Measurements from ENCODE around the gene PHF21A.

The PHF21A gene

DNA sequence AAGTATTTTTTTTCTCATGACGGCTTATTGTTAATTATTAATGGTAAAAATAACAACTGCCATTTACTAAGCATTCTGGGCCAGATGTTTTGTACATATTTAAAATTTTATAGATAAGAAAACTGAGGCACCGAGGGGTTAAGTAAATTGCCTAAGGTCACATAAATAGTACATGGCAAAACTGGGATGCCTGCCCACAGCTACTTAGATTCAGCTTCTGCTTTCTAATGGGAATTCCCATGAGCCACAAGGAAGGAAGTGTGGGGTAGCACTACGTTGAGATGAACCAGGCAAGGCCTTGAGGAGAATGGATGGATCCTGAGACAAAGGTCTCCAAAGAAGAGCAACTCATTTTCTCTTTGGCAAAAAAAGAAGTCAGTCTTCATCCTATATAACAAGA, 11.9 kb upstream of the PHF21A start:
- no peak for TF ChIP-seq CTCF (IDR thresholded peaks at IDR 0.05; ENCODE audit: low read depth, low read length)
- no peak for DNase-seq (ENCODE audit: extremely low read depth, low read depth)

GRCh38 chr11:46130286-46130940, 9.2 kb upstream of the PHF21A start:
- no peak for TF ChIP-seq CTCF (IDR thresholded peaks at IDR 0.05; ENCODE audit: low read depth, low read length)

GRCh38 chr11:46129133-46129532, 7.9 kb upstream of the PHF21A start:
- no peak for DNase-seq (ENCODE audit: extremely low read depth, low read depth)
- no peak for TF ChIP-seq CTCF (IDR thresholded peaks at IDR 0.05; ENCODE audit: low read depth, low read length)

More at GRCh38 chr11:46130286-46130940, 9.2 kb upstream of the PHF21A start:
- no peak for DNase-seq (ENCODE audit: extremely low read depth, low read depth)

DNA sequence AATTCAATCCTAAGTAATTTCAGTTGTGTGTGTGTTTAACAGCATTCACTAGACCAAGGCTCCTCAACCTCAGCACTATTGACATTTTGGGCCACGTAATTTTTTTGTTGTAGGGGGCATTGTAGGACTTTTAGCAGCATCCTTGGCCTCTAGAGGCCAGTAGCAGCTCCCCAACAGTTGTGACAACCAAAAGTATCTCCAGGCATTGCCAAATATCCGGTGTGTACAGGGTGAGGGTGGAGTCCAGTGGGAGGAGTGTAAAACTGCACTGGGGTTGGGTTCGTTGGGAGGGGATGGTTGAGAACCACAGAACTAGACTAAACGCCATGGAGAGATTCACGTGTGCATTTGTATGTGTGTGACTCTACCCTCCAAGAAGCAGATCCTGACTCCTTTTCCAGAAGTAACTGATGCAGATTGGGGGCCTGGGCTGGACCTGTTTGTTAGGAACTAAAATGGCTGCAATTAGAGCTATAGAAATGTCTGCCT, 5.9 kb upstream of the PHF21A start:
- DNase-seq (ENCODE audit: extremely low read depth, low read depth): no peak
- TF ChIP-seq CTCF (IDR thresholded peaks at IDR 0.05; ENCODE audit: low read depth, low read length): peak; percentile 44

- DNase-seq (ENCODE audit: extremely low read depth, low read depth): no peak
- no peak for TF ChIP-seq CTCF (IDR thresholded peaks at IDR 0.05; ENCODE audit: low read depth, low read length)
Measured at GRCh38 chr11:46125284-46125683, 4.0 kb upstream of the PHF21A start.

DNA sequence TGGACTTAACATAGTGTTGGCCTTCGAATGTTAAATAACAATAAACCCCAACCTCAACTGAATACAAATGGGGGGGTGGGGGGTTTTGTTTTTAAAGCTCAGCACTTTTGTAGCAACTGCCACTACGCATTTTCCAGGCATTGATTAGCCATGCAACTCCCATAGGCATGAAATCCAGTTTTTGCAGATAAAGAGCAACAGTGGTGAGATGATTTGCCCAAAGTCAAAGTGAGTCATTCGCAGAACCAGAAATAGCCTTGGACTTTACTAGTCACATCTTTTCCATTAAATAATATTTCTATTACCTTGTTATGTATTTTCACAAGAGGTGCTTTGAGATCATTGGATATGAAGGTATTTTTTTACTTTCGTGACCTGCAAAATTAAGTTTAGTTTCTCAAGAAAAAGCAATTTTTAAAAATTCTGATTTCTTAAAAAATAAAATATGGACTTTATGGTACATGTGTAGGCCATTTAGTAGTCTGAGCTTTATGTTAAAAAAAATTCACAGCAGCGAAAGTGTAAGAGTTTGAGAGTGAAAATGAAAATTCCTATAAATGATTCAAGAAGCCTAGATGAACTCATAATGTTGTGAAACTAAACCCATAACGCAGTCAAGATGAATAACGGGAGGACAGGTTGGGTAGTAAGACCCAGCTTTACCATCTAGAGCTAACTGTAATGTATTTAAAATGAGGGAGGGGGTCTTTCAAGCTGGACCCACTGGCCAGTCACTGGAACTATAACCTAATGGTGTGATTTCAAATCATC, 1.9 kb upstream of the PHF21A start:
- TF ChIP-seq CTCF (IDR thresholded peaks at IDR 0.05; ENCODE audit: low read depth, low read length): no peak
- no peak for DNase-seq (ENCODE audit: extremely low read depth, low read depth)

All from AG09319 (cell line).